HG03039 (cell line): ENCODE results near the gene ESRRG.

Source experiments
- ATAC-seq: cut with Tn5 transposase; IDR thresholded peaks from one replicate; pipeline ENCODE4 v1.9.1; 2021; ENCODE audit warnings: mild to moderate bottlenecking, moderate library complexity; ENCODE audit not compliant: unreplicated experiment

The ESRRG gene

GRCh38 chr1:216723274-216723780 lies at the start of gene ESRRG:
ESRRG (minus strand) TSS chr1:216723429; CDS start chr1:216723299, 130 bp downstream.
- no peak for ATAC-seq

- no peak for ATAC-seq
Observed at GRCh38 chr1:216771922-216772321, 48.7 kb upstream of the ESRRG start.

- no peak for ATAC-seq
Observed at GRCh38 chr1:216766633-216767327, 43.6 kb upstream of the ESRRG start.

- ATAC-seq: no peak
Observed at GRCh38 chr1:216765346-216766300, 42.4 kb upstream of the ESRRG start.

GRCh38 chr1:216758161-216758560 lies 34.9 kb upstream of the ESRRG start:
- ATAC-seq: no peak

DNA sequence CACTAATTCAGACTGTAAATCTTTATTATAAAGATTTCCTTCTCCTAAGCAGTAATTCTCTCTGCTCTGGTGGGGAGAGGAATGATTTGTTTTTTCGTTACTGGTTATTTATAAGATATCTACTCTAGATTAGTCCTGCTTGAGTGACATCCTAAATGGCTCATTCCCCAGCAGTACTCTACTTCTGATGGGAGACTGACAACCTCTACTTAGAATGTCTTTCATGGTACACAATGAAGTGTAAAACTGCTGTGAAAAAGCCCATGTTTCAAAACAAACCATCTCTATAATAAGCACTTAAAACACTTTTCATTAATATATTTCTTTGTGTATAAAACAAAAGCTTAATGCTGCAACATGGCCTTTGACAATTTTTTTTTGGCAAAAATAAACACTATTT lies 33.9 kb upstream of the ESRRG start:
- no peak for ATAC-seq

- ATAC-seq: no peak
Observed at GRCh38 chr1:216750961-216751360, 27.7 kb upstream of the ESRRG start.

DNA sequence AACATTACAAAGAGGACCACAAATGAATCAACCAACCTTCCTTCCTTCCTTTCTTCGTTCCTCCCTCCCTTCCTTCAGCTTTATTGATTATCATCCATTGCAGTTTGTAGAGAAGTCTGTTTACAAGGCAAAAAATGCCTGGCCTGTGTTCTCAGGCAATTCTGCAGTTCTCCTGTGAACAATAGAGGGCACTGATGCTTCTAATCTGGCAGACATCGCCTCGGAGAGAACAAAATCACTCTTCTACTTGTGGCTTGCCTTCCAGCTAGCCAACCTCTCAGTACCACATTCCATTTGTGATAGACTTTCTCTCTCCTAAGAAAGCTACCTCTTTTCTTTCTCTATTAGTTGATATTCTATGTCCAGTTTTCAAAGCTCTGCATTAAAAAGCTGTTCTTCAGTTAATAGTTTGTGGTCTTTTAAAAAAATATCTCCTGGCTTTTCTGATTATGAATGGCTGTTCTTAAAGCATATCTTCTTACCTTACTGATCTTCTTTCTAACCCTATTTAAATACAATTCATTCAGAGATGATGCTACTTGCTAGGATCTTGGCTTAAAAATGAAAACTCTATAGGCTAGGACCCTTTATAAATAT lies 26.9 kb upstream of the ESRRG start:
- peak; percentile 46 for ATAC-seq

GRCh38 chr1:216749232-216749631 lies 26.0 kb upstream of the ESRRG start:
- no peak for ATAC-seq

GRCh38 chr1:216742625-216743024 lies 19.4 kb upstream of the ESRRG start:
- no peak for ATAC-seq

- no peak for ATAC-seq
Observed at GRCh38 chr1:216740331-216740730, 17.1 kb upstream of the ESRRG start.

- ATAC-seq: no peak
Observed at GRCh38 chr1:216739793-216740192, 16.6 kb upstream of the ESRRG start.

GRCh38 chr1:216732121-216732520 lies 8.9 kb upstream of the ESRRG start:
- ATAC-seq: no peak

- no peak for ATAC-seq
Observed at GRCh38 chr1:216731562-216731961, 8.3 kb upstream of the ESRRG start.

- no peak for ATAC-seq
Observed at GRCh38 chr1:216726435-216726834, 3.2 kb upstream of the ESRRG start.

- no peak for ATAC-seq
Observed at GRCh38 chr1:216722821-216723220, 408 bp downstream of the ESRRG start.

- no peak for ATAC-seq
Observed at GRCh38 chr1:216721863-216722262, 1.4 kb downstream of the ESRRG start.

GRCh38 chr1:216721062-216721461 lies 2.2 kb downstream of the ESRRG start:
- no peak for ATAC-seq

- ATAC-seq: no peak
Observed at GRCh38 chr1:216711712-216712111, 11.5 kb downstream of the ESRRG start.

- no peak for ATAC-seq
Observed at GRCh38 chr1:216710598-216711333, 12.5 kb downstream of the ESRRG start.

- ATAC-seq: no peak
Observed at GRCh38 chr1:216710055-216710454, 13.2 kb downstream of the ESRRG start.
